GM18526 (cell line): ENCODE results near the gene CTNS.

ENCODE experiments used
- POLR2A ChIP-seq: IDR thresholded peaks from 3 replicates; pipeline ENCODE4 v1.6.1; 2011; ENCODE audit not compliant: insufficient read length; ENCODE audit errors: extremely low read depth

Gene CTNS

DNA sequence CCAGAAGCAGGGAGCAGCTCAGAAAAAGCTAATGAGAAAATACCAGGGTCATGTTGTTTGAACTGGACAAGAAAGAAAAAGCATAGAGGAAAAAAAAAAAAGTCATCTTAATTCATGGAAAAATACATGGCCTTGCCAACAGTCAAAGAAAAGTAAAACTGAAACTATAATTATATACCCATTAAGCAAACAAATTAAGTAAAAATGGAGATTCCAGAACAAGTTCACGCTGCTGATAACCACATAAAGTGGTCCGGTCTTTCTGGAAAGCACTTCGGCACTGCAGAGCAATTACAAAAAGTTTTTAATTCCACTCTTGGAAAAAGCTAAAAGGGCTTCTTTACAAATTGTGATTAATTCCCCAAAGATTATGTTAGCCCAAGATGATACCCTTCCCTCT is 71.8 kb downstream of the CTNS start:
- TF ChIP-seq POLR2A, result no peak

DNA sequence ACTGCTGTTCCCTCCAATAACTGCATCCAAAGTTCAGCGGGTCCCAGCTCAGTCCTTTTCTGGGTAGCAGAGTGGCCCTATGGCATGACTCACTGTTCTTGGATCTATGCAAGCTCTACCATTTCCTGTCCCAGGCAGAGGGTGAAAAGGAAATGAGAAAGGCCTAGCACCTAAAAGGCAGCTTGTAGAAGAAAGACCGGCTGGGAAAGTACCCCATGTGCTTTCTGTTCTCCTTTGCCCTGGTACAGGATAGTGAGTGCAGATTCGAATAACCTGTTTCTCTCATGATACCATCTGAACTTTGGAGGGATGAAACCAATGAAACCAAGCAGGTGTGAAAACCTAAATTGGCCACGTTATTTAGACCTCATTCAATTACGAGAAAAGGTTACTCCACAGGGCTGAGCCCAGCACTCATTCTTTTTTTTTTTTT is 74.4 kb downstream of the CTNS start:
- TF ChIP-seq POLR2A, result no peak
